Myocyte (in vitro differentiated cells): ENCODE results near the gene RAB5A. TPM values are rescaled to one million over a fixed set of nuclear protein-coding genes. Genes with fewer than 3 reads are reported as not detected.
"Not testable (repeated sequence)": the region's sequence is repeated elsewhere in the genome, so short reads cannot be mapped to it uniquely, and the experiment has no call there.

Experiments used
- DNase-seq: peaks from one replicate; pipeline ENCODE4 v3.0.0-alpha.2; 2012; ENCODE audit warnings: low read depth
- polyA plus RNA-seq: library from polyadenylated mRNA; unstranded; fragments of >200 nt; gene quantifications from one replicate; pipeline ENCODE4 v1.2.1, GENCODE V29; 2012; ENCODE audit warnings: missing spikeins
- total RNA-seq: library from RNA; depleted of rRNA; stranded (reverse); fragments of >200 nt; gene quantifications from 2 replicates; pipeline ENCODE4 v1.2.3, GENCODE V29; 2014

RAB5A gene, protein sequence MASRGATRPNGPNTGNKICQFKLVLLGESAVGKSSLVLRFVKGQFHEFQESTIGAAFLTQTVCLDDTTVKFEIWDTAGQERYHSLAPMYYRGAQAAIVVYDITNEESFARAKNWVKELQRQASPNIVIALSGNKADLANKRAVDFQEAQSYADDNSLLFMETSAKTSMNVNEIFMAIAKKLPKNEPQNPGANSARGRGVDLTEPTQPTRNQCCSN
- total RNA-seq = 58.1 and 58.5 TPM in 2 replicates
- 32.2 TPM for polyA plus RNA-seq

DNA sequence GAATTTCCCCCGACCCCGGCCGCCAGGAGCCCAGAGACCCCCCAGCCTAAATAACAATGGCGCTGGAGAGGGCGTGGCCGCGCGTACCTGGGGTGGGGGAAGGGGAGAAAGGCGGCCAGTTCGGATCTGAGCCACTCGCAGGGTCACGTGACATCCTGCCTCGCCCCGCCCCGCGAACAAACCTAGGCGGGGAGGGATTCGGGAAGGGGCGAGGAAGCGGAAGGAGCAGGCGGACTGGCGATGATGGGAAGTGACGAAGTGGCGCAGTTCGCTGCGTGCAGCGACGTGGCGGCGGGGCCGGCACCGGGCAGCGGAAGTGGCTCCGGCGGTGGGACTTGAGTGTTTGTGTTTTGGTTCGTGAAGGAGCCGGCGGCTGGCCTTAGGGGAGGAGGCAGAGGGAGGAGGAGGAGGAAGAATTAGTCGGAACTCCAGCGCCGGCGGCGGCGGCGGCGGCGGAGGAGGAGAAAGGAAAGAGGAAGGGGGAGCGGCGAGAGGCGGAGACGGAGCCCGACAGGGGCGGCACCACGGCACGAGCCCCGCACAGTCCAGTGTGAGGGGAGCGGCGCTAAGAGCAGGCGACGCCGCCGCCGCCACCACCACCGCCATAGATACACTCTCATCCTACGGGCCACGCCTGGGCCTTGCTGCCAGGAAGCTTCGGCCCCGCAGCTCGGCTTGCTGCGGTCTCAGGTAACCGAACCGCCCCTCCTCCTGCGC is at the start of gene RAB5A:
RAB5A (plus strand) TSS at position 266 of the 717 bp plus-strand sequence. CDS start 3,802 bp downstream, outside the sequence.
- peak; percentile 99 for DNase-seq

DNA sequence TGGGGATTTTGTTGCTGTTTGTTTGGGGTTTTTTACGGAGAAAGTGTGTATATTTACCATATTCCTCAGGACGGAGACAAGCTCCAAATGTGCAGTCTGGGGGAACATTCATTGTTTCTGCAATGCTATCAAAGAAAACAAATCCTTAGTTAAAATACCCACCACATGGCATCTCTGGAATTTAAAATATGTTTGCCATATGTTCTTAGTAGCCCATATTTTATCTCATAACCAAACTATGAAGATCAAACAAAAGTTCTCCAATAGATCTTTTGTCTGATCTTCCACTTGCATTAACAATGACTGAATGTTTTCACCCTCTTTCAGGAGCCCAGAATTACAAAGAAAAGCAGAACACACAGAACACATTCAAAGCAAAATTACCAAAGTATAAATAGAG is 48.2 kb upstream of the RAB5A start:
- DNase-seq = no peak

GRCh38 chr3:19899264-19899663 is 47.6 kb upstream of the RAB5A start:
- no peak for DNase-seq

GRCh38 chr3:19899833-19900232 is 47.1 kb upstream of the RAB5A start:
- not testable (repeated sequence) for DNase-seq

GRCh38 chr3:19901337-19901736 is 45.6 kb upstream of the RAB5A start:
- no peak for DNase-seq

DNA sequence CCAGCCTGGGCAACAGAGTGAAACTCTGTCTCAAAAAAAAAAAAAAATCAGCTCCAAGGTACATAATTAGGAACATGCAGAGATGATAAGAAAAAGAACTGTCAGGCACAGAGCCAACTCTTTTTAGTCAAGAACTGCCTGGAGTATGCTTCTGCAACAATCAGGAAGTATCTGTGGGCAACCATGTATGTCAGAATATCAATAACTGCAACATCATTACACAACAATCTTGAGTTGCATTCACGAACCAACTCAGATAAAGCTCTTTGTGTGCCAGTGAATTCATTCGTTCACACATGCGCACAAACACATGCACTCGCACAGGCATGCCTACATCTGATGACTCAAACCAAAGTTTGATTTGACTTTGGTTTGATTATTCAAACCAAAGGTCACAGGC is 45.0 kb upstream of the RAB5A start:
- no peak for DNase-seq

GRCh38 chr3:19903649-19904048 is 43.2 kb upstream of the RAB5A start:
- no peak for DNase-seq

DNA sequence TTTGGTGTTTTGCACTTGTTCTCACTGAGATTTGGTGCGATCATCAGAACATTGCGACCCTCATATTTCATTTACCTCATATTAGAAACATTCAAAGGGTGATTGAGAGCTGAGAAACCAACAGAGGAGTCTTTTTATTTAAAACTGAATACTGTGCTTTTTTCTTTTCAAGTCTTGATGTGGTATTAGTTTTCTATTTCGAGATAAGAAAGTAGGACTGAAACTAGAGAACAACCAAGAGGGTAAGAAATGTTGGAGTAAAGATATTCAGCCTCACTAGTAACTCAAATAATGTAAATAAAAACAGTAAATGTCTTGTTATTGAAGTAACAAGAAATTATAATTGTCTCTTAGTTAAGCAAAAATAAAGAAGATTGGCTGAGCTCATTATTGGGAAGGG is 39.4 kb upstream of the RAB5A start:
- no peak for DNase-seq

- DNase-seq = no peak
These were observed 35.4 kb upstream of the RAB5A start for GRCh38 chr3:19911452-19911851.

- DNase-seq = no peak
These were observed 29.7 kb upstream of the RAB5A start for GRCh38 chr3:19917167-19917566.

- DNase-seq = no peak
These were observed 26.4 kb upstream of the RAB5A start for GRCh38 chr3:19920401-19921080.

GRCh38 chr3:19931180-19931692 is 15.7 kb upstream of the RAB5A start:
- no peak for DNase-seq

GRCh38 chr3:19931767-19932188 is 15.1 kb upstream of the RAB5A start:
- DNase-seq = no peak

DNA sequence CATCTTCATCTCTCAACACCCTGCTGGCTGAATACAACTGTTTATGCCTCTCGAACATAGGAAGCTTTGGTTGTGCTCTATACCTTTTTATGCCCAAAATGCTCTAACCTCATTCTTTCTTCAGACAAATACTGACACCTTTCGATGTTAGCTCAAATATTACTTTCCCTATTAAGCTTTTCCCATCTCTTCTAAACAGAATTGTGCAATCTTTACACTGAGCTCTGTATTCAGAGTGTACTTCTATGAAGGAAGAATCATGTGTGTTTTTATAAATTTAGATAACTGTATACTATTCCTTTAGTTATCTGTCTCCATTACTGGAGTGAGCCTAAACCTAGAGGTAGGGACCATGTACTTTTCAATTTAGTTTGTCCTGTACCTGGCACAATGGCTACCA is 14.5 kb upstream of the RAB5A start:
- no peak for DNase-seq

DNA sequence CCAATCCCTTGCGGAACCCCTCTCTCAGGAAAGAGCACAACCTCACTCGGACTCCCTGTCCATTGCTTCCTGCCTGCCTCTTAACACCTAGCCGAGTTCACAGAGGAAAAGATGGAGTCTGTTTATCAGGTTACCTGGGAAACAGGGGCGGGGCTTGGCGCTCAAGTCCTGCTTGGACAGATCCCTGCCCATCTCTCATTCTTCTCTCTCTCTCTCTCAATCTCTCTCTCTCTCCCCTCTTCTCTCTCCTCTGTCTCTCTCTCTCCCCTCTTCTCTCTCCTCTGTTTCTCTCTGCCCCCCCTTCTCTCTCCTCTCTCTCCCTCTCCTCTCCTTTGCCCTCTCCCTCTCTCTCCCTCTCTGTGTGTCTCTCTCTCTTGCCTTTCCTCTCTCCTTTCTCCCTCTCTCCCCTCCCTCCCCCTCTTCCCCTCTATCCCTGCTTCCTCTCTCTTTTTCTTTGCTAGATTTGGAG is 12.8 kb upstream of the RAB5A start, which contains the start of gene EFHB:
EFHB (minus strand) TSS at position 120 of the 469 bp plus-strand sequence. CDS start 199 bp downstream, outside the sequence.
- no peak for DNase-seq

DNA sequence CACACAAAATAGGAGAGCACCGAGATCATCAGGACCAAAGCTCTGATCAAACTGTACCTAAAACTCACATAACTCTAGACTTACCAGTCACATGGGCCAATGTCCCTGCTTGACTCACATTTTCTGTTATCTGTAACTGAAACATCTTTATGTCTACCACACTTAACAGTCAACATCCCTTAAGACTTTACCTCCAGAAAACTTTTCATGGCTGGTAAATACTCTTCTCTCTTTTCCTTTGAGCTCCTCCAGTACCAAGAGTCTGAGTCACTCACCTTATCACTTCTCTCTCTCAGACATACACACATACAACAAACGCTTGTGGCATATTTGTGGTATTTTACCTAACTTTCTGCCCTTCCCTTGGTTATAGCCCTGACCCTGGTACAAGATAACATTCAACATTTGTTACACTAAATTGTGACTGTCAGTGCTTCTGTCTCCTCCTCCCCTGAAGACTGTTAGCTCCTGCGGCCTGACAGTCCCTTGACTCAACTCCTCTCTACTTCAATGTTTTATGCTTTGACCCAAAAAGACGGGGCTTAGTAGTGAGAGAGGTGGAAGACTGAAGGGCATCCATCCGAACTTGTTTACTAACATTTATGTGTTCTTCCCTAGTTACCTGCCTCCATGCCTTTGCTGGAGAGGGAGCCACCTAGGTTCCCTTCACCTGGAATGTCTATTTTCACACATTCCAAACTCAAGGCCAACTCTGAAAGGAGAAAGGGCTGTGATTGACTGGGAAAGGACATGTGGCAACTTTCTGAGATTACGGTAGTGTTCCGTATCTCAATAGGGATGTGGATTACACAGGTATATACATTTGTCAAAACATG is 9.2 kb upstream of the RAB5A start:
- DNase-seq = no peak

GRCh38 chr3:19938295-19938627 is 8.6 kb upstream of the RAB5A start:
- no peak for DNase-seq

DNA sequence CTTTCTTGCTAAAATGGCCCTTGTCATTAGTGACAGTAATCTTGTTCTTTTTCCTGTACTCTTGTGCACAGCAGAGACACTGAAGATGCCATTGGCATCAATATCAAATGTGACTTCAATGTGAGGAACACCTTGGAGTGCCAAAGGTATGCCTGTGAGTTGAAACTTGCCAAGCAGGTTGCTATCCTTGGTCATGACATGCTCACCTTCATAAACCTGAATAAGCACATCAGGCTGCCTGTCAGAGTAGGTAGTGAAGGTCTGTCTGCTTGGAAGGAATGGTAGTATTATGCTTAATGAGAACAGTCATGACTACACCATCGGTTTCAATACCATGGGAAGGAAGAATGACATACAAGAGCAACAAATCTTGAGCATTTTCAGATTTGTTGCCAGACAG is 6.3 kb upstream of the RAB5A start:
- DNase-seq = no peak

- no peak for DNase-seq
These were observed 1.4 kb upstream of the RAB5A start for GRCh38 chr3:19945534-19945933.

DNA sequence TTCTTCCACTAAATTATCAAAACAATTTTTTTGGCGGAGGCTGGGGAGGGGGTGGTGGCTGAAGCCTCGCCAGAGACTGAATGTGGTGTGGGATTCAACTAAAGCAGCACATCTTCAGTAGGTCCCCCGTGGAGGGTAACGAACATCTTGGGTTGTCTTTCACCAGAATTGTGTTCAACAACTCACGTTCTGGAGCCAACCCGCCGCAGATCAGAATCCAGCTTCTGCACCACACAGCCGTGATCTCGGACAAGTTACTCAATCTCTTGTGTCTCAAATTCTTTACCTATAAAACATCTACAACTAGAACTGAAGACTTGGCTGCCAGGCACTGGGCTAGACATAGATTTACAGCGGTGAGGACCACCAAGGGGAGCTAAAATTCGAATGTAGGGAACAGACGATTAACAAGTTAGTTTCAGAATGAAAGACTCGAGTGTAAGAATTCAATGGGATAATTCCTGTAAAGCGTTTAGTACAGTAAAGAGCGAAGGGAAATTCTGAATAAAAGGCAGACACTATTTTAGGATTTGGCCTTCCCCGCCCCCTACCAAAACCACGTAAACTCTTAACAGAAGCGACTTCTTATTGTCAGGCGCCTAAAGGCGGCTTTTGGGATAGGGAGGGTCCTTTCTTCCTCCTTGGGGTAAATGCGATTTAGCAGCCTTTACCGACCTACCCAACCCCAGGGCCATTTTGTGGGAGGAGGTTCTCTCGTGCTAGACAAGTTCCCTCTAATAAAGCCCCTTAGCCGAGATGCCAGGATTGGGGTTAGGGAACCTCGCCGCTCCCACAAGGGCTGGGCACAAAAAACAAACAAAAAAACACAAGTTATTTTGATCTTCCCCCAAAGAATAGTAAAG is 697 bp upstream of the RAB5A start:
- no peak for DNase-seq
